GM21390 (cell line): ENCODE measurements around the gene GNB4.
A peak's percentile ranks its signal among the peaks of the same experiment; 100 is the strongest.

Source experiments
- ATAC-seq: cut with Tn5 transposase; IDR thresholded peaks from one replicate; pipeline ENCODE4 v1.9.1; 2021; ENCODE audit not compliant: unreplicated experiment

Gene GNB4

GRCh38 chr3:179451265-179452175 lies at the start of gene GNB4:
Gene GNB4, minus strand, starts transcription at chr3:179451470. Its CDS starts 25,270 bp downstream, at chr3:179426200.
- ATAC-seq = peak; percentile 74

GRCh38 chr3:179495483-179495882 lies 44.2 kb upstream of the GNB4 start:
- no peak for ATAC-seq

DNA sequence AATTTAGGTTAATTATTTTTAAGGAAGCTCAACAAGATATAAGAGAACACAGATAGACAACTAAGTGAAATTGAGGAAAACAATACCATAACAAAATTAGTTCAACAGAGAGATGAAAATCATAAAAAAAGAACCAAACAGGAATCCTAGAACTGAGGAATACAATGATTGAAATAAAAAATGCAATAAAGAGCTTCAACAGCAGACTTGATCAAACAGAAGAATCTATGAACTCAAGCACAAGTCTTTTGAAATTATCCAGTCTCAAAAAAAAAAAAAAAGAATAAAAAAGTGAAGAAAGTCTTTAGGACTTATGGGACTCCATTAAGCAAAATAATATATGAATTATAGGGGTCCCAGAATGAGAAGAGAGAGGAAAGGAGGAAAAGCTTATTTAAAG lies 42.0 kb upstream of the GNB4 start:
- no peak for ATAC-seq

GRCh38 chr3:179488213-179488612 lies 36.9 kb upstream of the GNB4 start:
- no peak for ATAC-seq

- no peak for ATAC-seq
Measured at GRCh38 chr3:179486806-179487205, 35.5 kb upstream of the GNB4 start.

GRCh38 chr3:179482857-179483256 lies 31.6 kb upstream of the GNB4 start:
- ATAC-seq = no peak

DNA sequence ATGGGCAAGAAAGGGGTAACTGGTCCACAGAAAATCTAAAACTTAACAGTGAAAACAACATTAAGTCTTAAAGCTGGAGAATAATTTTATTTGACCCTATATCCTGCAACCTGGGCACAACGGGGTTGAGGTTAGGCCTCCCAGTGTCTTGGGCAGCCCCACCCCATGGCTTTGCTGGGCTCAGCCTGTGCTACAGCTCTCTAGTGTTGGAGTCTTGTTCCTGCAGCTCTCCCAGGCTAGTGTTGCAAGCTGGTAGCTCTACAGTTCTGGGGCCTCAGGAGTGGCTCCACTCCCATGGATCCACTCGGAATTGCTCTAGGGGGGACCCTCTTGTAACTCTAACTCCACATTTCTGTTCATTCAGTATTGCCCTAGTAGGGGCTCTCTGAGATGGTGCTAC lies 24.9 kb upstream of the GNB4 start:
- ATAC-seq = no peak

DNA sequence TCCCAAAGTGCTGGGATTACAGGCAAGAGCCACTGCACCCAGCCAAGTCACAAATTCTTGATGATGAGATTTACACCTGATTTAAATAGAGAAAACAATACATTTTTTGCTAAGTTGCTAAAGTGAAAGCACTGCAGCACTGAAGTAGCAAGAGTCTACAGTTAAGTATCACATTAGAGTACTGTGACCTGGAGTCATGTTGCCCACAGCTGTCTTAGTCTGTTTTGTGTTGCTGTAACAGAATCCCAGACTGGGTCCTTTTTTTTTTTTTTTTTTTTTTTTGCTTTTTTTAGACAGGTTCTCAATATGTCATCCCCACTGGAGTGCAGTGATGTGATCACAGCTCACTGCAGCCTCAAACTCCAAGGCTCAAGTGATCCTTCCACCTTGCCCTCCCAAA lies 23.2 kb upstream of the GNB4 start:
- no peak for ATAC-seq

DNA sequence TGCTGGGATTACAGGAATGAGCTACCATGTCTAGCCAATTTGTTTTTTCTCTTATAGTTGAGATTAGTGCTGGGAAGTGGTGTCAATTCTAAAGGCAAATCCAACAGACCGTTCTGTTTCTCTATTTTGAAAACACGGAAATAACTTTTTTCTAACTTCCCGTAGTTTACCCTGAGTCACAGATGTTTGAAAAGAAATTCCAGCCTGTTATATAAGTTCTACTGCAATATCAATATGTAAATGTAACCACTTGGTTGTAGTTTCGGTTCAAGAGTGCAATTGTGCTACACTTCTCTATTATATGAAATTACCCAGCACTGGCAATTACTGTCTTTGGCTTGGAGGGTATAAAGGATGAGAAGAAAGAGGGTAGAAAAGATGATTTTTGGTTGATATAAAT lies 22.3 kb upstream of the GNB4 start:
- no peak for ATAC-seq

GRCh38 chr3:179464323-179465092 lies 13.2 kb upstream of the GNB4 start:
- no peak for ATAC-seq

DNA sequence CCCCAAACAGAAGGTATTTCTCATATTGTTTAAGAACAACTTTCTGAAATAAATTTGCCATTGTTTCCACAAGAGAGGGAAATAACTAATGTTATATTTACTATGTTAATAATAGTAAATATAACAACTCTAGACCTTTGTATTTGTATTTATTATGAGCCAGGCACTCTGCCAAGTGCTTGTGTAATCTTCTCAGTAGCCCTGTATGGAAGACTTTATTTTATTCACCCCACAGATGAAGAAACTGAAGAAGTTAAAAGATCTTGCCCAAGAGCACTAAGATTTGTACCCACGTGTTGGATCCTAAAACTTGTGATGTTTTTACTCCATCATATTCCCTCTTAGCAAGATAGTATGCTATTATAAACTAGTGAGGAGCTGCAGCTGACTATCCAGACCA lies 12.0 kb upstream of the GNB4 start:
- no peak for ATAC-seq

DNA sequence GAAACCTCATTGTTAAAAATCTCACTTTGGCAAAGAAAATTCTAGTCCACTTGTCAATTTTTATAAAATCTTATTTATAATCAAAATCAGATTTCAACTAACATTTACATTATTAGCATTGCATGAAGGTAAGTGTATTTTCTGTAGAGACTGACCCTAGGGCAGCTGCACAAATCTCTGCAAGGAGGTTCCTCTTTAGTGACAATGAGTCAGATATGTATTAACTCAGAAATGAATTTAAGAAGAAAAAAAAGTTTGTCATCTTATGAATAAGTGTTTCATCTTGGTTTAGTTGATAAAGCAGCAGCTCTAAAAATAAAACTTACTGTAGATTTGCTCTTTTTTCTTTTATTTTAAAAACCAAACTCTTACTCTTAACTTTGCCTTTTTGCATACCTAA lies 9.0 kb upstream of the GNB4 start:
- no peak for ATAC-seq

DNA sequence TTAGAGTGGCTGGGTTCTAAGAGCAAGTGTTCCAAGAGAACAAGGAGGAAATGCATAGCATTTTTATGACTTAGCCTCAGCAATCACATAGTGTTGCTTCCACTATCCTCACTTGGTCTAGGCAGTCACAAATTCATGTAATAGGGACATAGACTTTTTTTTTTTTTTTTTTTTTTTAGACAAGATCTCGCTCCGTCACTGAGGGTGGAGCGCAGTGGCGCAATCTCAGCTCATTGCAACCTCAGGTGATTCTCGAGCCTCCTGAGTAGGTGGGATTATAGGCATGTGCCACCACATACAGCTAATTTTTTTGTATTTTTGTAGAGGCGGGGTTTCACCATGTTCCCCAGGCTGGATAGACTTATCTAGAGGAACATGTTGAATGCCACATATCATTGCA lies 4.7 kb upstream of the GNB4 start:
- no peak for ATAC-seq

DNA sequence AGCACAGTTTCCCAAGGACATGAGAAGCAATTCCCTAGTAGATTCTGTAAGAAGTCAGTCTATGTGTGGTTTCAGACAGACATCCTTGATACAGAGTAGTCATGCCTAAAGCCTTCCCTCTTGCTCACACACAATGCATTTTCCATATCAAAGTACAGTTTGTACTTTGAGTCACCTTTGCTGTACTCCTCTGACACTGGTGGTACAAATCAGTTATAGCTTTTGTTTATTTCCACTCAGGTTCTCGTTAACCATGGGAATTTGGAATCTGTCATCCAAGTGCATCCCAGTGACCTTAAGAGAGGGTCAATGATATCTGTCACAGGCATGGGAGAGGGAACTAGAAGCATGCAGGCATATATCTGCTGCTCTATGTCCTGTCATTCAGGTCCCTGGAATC lies 3.6 kb upstream of the GNB4 start:
- no peak for ATAC-seq

DNA sequence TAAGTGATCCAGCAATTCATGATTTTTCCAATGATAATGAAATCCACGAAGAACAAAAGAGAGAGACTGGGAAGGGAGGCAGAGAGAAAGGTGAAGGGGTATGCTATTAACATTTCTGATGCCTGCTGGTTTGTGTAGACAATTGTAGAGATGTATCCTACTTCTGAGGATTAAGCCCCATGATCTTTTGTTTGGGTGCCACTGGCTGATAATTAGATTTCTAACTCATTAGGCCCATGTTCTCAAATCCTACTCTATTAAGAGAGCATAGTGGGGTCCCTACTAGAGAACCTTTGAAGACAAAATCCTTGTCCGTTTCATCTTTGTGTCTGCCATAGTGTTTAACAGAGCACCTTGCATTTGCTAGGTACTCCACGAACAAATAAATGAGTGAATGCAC lies 2.7 kb upstream of the GNB4 start:
- no peak for ATAC-seq

- no peak for ATAC-seq
Measured at GRCh38 chr3:179452872-179453271, 1.6 kb upstream of the GNB4 start.

GRCh38 chr3:179452176-179452564 lies 900 bp upstream of the GNB4 start:
- ATAC-seq = no peak

DNA sequence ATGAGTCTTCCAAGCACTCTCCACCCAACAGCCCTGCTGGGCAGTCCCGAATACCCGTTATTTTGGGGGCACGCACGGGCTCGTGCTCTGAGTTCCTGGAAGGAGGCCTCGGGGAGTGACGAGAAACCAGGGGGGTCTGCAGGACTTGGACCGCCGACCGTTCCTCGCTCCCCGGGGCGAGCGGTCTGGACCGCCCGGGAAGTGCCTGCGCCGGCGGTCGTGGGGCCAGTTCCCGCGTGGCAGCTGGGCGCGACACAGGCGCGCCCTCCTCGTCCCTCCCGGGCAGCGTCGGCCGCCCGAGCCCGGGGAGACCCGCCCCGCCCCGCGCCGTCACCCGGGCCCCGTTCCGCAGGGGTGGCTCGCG lies 387 bp downstream of the GNB4 start:
- ATAC-seq = peak; percentile 53

- no peak for ATAC-seq
Measured at GRCh38 chr3:179450261-179450701, 989 bp downstream of the GNB4 start.

DNA sequence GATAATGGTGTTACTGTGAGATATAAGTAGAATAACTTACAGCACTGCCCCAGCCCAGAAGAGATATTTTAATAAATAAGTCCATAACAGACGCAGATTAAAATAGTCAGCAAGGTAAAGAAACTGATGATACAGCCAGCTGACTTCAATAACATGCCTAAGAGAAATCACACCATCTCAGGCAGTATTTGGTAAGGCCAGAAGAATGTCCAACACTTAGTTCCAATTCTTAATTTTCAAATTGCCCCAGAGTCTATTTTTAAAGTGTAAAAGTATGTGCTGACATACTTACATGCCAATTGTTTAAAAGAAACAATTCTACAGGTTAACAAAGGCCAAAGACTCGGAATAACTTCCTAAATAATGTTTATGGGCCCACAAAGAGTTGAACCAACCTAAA lies 1.6 kb downstream of the GNB4 start:
- no peak for ATAC-seq

DNA sequence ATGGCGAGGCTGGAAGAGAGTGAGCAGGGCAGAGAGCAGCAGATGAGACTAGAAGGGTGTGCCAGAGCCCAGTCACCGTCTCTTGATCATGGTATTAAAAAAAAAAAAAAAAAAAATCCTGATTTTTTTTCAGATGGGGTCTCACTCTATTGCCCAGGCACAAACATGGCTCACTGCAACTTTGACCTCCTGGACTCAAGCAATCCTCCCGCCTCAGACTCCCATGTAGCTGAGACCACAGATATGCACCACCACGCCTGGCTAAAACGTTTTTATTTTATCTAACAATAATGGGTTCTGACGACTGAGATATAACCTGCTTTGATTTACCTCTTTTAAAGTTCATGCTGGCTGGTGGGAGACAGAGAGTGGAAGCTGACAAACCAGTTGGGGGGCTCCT lies 4.0 kb downstream of the GNB4 start:
- no peak for ATAC-seq

GRCh38 chr3:179446501-179446900 lies 4.8 kb downstream of the GNB4 start:
- ATAC-seq = no peak
